Mammary microvascular endothelial cell (primary cell): ENCODE data around the gene ZIC5. TPM values are rescaled to one million over a fixed set of nuclear protein-coding genes. Genes with fewer than 3 reads are reported as not detected.

ENCODE experiments used
- total RNA-seq: library from RNA; depleted of rRNA; stranded (reverse); fragments of >200 nt; gene quantifications from 2 replicates; pipeline ENCODE4 v1.2.3, GENCODE V29; 2015

Gene ZIC5
- not detected in 2 replicates for total RNA-seq

GRCh38 chr13:99971576-99972189 is at the start of gene ZIC5:
ZIC5 (minus strand) TSS chr13:99971767; CDS start chr13:99971603, 164 bp downstream.

DNA sequence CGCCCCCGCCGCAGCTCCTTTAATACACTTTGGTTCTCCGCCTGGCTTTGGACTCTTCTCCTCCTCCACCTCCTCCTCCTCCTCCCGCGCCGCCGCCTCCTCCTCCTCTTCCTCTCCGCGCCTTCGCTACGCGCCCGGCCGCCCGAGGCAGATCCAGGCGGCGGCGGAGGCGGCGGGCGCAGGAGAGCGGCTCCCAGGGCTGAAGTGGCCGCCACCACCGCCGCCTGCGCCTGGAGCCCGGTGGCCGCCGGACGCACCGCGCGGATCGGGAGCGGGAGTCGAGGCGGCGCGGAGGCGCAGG is 10.1 kb upstream of the ZIC5 start, which contains the start of gene ZIC2:
ZIC2 (plus strand) TSS at position 50 of the 301 bp plus-strand sequence. CDS start 281 bp downstream, outside the sequence.

Other genes with a start within 250 kb of the ZIC5 start
- gene ZIC2, start 10.0 kb upstream of the ZIC5 start, total RNA-seq: 0.07 TPM in 1 of 2 replicates, not detected in the other
- 6.7 and 13.4 TPM in 2 replicates for gene PCCA, start 117.3 kb upstream of the ZIC5 start, total RNA-seq